Measurements from ENCODE around the gene CD99. TPM values are rescaled to one million over a fixed set of nuclear protein-coding genes. Genes with fewer than 3 reads are reported as not detected.
A peak's percentile ranks its signal among the peaks of the same experiment; 100 is the strongest.

The CD99 gene
- total and polyA plus RNA-seq, 2 donors (not counting 1 experiment from before 2014, with no cell fraction given): 177 to 551 TPM

DNA sequence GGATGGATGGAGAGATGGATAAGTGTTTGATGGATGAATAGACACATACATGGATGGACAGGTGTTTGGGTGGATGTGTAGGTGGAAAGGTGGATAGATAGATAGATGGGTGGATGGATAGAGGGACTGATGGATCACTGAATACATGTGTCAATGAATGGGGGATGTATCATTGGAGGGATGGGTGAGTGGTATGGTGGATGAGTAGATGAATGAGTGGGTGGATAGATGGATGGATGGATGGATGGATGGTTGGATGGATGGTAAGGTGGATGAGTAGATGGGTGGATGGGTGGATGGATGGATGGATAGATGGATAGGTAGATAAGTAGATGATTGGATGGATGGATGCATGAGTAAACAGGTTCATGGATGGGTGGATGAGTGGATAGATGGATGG, 41.1 kb upstream of the CD99 start:
- H3K9ac ChIP-seq (ENCODE audit: insufficient read depth, low read length): no peak overlapping the region
- H3K9me3 ChIP-seq (ENCODE audit: control insufficient read depth, insufficient read depth, low read depth, low read length): no peaks in the 10 kb centered on the region
- TF ChIP-seq, protein P1, sequence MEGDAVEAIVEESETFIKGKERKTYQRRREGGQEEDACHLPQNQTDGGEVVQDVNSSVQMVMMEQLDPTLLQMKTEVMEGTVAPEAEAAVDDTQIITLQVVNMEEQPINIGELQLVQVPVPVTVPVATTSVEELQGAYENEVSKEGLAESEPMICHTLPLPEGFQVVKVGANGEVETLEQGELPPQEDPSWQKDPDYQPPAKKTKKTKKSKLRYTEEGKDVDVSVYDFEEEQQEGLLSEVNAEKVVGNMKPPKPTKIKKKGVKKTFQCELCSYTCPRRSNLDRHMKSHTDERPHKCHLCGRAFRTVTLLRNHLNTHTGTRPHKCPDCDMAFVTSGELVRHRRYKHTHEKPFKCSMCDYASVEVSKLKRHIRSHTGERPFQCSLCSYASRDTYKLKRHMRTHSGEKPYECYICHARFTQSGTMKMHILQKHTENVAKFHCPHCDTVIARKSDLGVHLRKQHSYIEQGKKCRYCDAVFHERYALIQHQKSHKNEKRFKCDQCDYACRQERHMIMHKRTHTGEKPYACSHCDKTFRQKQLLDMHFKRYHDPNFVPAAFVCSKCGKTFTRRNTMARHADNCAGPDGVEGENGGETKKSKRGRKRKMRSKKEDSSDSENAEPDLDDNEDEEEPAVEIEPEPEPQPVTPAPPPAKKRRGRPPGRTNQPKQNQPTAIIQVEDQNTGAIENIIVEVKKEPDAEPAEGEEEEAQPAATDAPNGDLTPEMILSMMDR (conservative IDR thresholded peaks at IDR 0.05 in 1 of 2, IDR thresholded peaks at IDR 0.05 in 1 of 2; ENCODE audit: low read depth in 1 of 2, low read length in 2 of 2): no peak
- TF ChIP-seq EZH2 (IDR thresholded peaks at IDR 0.05; ENCODE audit: low read length, missing control alignments): no peak
- H3K79me2 ChIP-seq (ENCODE audit: control insufficient read depth, insufficient read depth, low read length): no peaks in the 10 kb centered on the region
- no peaks in the 10 kb centered on the region for H3K36me3 ChIP-seq (ENCODE audit: control insufficient read depth, insufficient read depth, low read length)
- H3K27me3 ChIP-seq (ENCODE audit: control insufficient read depth, insufficient read depth, low read length): no peaks in the 10 kb centered on the region
- no peak for DNase-seq (ENCODE audit: low read depth in 2 of 2)
- H3K27ac ChIP-seq (ENCODE audit: insufficient read depth, low read length): no peak overlapping the region
- H2AFZ ChIP-seq (ENCODE audit: low read length): no peak overlapping the region
- H3K4me2 ChIP-seq (ENCODE audit: extremely low read depth, insufficient read depth, low read length): no peak overlapping the region
- no peaks in the 10 kb centered on the region for H3K4me1 ChIP-seq (ENCODE audit: control insufficient read depth, extremely low read depth, insufficient read depth, low read length)
- no peak overlapping the region for H3K4me3 ChIP-seq (replicated peaks in 1 of 4; ENCODE audit: control extremely low read depth in 1 of 4, insufficient read depth in 1 of 4, low read depth in 3 of 4, low read length in 4 of 4)
- H4K20me1 ChIP-seq (ENCODE audit: control insufficient read depth, extremely low read depth, insufficient read depth, low read length): no peaks in the 10 kb centered on the region

GRCh38 chrX:2650865-2651264, 40.2 kb upstream of the CD99 start:
- H3K4me3 ChIP-seq (replicated peaks in 1 of 4; ENCODE audit: control extremely low read depth in 1 of 4, insufficient read depth in 1 of 4, low read depth in 3 of 4, low read length in 4 of 4): no peak overlapping the region
- no peaks in the 10 kb centered on the region for H3K27me3 ChIP-seq (ENCODE audit: control insufficient read depth, insufficient read depth, low read length)
- H3K27ac ChIP-seq (ENCODE audit: insufficient read depth, low read length): no peak overlapping the region
- no peaks in the 10 kb centered on the region for H3K4me1 ChIP-seq (ENCODE audit: control insufficient read depth, extremely low read depth, insufficient read depth, low read length)
- H3K79me2 ChIP-seq (ENCODE audit: control insufficient read depth, insufficient read depth, low read length): no peaks in the 10 kb centered on the region
- no peaks in the 10 kb centered on the region for H4K20me1 ChIP-seq (ENCODE audit: control insufficient read depth, extremely low read depth, insufficient read depth, low read length)
- no peak overlapping the region for H3K4me2 ChIP-seq (ENCODE audit: extremely low read depth, insufficient read depth, low read length)
- TF ChIP-seq, protein P1 (conservative IDR thresholded peaks at IDR 0.05 in 1 of 2, IDR thresholded peaks at IDR 0.05 in 1 of 2; ENCODE audit: low read depth in 1 of 2, low read length in 2 of 2): no peak
- TF ChIP-seq EZH2 (IDR thresholded peaks at IDR 0.05; ENCODE audit: low read length, missing control alignments): no peak
- no peak overlapping the region for H2AFZ ChIP-seq (ENCODE audit: low read length)
- no peak overlapping the region for H3K9ac ChIP-seq (ENCODE audit: insufficient read depth, low read length)
- H3K36me3 ChIP-seq (ENCODE audit: control insufficient read depth, insufficient read depth, low read length): no peaks in the 10 kb centered on the region
- no peaks in the 10 kb centered on the region for H3K9me3 ChIP-seq (ENCODE audit: control insufficient read depth, insufficient read depth, low read depth, low read length)
- DNase-seq (ENCODE audit: low read depth in 2 of 2): peak in 1 of 2 donors; percentile 86

GRCh38 chrX:2652106-2652505, 39.0 kb upstream of the CD99 start:
- H3K4me1 ChIP-seq (ENCODE audit: control insufficient read depth, extremely low read depth, insufficient read depth, low read length): no peaks in the 10 kb centered on the region
- H3K9ac ChIP-seq (ENCODE audit: insufficient read depth, low read length): no peak overlapping the region
- TF ChIP-seq, protein P1 (conservative IDR thresholded peaks at IDR 0.05 in 1 of 2, IDR thresholded peaks at IDR 0.05 in 1 of 2; ENCODE audit: low read depth in 1 of 2, low read length in 2 of 2): peak in 1 of 2 donors; percentile 25
- no peak for TF ChIP-seq EZH2 (IDR thresholded peaks at IDR 0.05; ENCODE audit: low read length, missing control alignments)
- H3K9me3 ChIP-seq (ENCODE audit: control insufficient read depth, insufficient read depth, low read depth, low read length): no peaks in the 10 kb centered on the region
- H3K79me2 ChIP-seq (ENCODE audit: control insufficient read depth, insufficient read depth, low read length): no peaks in the 10 kb centered on the region
- H3K4me2 ChIP-seq (ENCODE audit: extremely low read depth, insufficient read depth, low read length): no peak overlapping the region
- no peaks in the 10 kb centered on the region for H4K20me1 ChIP-seq (ENCODE audit: control insufficient read depth, extremely low read depth, insufficient read depth, low read length)
- no peak for DNase-seq (ENCODE audit: low read depth in 2 of 2)
- H3K4me3 ChIP-seq (replicated peaks in 1 of 4; ENCODE audit: control extremely low read depth in 1 of 4, insufficient read depth in 1 of 4, low read depth in 3 of 4, low read length in 4 of 4): no peak overlapping the region
- H3K27ac ChIP-seq (ENCODE audit: insufficient read depth, low read length): no peak overlapping the region
- H3K36me3 ChIP-seq (ENCODE audit: control insufficient read depth, insufficient read depth, low read length): no peaks in the 10 kb centered on the region
- no peak overlapping the region for H2AFZ ChIP-seq (ENCODE audit: low read length)
- H3K27me3 ChIP-seq (ENCODE audit: control insufficient read depth, insufficient read depth, low read length): no peaks in the 10 kb centered on the region

Measured in fibroblast of lung (primary cell).